ENCODE data around the gene MTFP1.
"Not testable (repeated sequence)": the region's sequence is repeated elsewhere in the genome, so short reads cannot be mapped to it uniquely, and the experiment has no call there.

Gene MTFP1

DNA sequence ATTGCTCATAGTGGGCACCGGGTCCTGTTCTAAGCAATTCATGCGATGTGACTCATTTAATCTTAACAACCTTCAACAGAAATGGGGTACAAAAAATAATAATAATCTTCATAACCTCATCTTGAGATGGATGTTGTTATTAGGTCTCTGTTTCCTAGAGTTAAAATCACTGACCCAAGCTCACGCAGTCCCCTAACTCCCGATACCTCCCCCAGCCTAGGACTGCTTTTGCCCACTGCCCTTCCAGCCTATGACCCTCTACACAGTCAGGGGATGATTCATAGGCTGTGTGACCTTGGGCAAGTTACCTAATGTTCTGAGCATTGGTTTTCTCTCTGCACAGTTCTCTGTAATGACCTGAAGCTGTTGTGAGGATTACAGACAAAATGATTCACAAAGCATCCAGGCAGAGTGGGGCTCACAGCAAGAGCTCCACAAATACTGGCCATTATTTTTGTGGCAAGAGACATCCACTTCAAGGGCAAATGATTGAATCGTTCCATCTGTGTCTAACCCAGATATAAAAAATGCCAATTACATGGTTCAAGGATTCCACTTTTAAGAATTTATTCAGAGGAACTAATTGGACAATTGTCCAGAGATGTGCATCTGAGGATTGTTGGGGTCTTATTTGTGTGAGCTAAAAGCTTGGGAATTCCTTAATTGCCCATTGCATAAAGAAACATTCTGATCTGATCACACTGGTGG lies 20.0 kb downstream of the MTFP1 start:
- ChIA-PET POLR2A (no interaction called here), CTCF (interaction anchor here (0.7 to 5.7 kb wide), 17 partner anchors 12 to 310 kb away, joined by 3 to 111 read pairs (median 5); partner anchors contain the start of gene MTFP1)
- TF ChIP-seq CTCF (IDR thresholded peaks at IDR 0.05; ENCODE audit: control extremely low read depth, extremely low read depth, low read depth, missing control alignments): no peak
- DNase-seq (ENCODE audit: extremely low spot score): no peak

DNA sequence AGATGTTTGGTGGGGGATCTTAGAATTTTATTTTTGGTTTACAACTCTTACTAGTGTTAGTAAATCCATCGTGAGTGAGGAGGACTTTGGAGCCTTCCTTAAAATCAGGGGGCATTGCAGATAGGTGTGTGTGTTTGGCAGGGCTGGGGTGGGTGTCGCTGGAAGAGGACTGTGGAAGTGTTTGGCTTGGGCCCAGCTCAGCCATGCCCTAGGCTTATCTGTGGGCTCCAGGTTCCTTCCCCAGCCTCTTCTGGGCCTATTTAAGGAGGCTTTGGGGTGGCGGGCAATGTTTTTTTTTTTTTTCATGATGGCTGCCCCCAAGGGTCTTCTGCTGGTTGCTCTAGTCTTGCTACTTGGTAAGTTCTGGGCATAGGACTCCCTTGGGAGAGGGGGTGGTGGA lies 22.1 kb downstream of the MTFP1 start:
- DNase-seq (ENCODE audit: extremely low spot score): no peak
- POLR2A ChIA-PET: no interaction called here
- no peak for TF ChIP-seq CTCF (IDR thresholded peaks at IDR 0.05; ENCODE audit: control extremely low read depth, extremely low read depth, low read depth, missing control alignments)
- CTCF ChIA-PET: no interaction called here

DNA sequence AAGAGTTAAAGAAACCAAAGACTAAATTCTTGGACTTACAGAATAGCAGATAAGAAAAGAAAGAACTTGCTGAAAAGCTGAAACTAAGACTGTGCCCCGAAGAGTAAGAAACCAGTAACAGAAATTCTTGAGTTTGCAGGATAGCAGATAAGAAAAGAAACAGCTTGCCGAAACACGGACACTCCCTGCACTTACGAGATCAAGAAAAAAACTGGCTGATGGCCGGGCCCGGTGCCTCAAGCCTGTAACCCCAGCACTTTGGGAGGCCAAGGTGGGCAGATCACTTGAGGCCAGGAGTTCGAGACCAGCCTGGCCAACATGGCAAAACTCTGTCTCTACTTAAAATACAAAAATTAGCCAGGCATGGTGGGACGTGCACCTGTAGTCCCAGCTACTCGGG lies 25.9 kb downstream of the MTFP1 start:
- DNase-seq (ENCODE audit: extremely low spot score); CTCF ChIA-PET; POLR2A ChIA-PET: not testable (repeated sequence)

DNA sequence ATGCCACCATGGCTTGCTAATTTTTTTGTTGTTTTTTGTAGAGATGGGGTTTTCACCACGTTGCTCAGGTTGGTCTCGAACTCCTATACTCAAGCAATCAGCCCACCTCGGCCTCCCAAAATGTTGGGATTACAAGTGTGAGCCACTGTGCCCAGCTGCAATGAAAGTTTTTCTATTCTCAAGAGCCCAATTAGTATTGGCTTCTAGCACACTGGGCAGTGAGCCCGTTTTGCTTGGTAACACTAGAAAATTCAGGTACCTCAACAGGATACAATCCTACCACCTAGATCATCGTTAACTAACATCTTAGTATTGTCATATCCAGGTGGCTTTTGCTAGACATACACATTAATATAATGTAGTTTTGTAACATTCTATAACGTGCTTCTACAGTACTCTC lies 27.3 kb downstream of the MTFP1 start:
- no peak for TF ChIP-seq CTCF (IDR thresholded peaks at IDR 0.05; ENCODE audit: control extremely low read depth, extremely low read depth, low read depth, missing control alignments)
- DNase-seq (ENCODE audit: extremely low spot score): no peak
- CTCF ChIA-PET: interaction anchor here (2.0 kb wide), 1 partner anchor 302 kb away, joined by 6 read pairs; no protein-coding TSS in a partner anchor
- POLR2A ChIA-PET: no interaction called here

DNA sequence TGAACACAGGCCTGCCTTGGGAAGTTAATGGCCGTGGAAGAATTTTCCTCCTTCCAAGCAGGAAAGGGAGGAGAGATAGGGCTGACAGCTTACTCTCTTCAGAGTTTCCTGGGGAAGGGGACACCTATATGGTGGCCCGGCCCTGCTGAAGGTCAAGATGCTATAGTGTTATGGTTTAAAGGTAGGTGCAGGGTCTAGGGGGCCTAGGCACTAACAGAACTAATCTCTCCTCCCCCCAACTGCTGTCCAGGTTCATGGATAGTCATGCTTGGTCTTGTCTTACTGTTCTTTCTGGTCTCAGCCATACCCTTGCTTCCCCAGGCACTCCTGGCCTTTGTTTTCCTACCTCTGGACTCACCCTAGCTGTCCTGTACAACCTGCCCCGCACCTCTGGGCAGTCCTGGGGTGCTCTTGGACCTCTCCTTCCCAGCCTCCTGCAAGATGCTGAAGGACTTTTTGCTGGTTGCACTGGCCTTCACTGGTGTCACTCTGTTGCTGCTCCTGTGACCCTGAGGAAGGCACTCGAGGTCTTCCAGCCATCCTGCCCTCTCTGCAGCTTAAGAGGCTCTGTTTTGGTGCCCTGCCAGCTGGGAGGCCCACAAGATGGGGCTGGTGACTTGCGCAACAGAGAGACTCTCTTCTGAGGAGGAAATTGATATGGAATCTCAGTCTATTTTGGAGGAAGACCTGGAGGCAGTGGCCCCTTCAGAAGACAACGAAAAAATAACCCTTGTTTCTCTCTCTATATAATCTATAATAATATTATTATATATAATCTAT lies 28.4 kb downstream of the MTFP1 start:
- ChIA-PET CTCF (interaction anchor here (2.0 kb wide), 1 partner anchor 301 kb away, joined by 6 read pairs; no protein-coding TSS in a partner anchor), POLR2A (no interaction called here)
- no peak for TF ChIP-seq CTCF (IDR thresholded peaks at IDR 0.05; ENCODE audit: control extremely low read depth, extremely low read depth, low read depth, missing control alignments)
- no peak for DNase-seq (ENCODE audit: extremely low spot score)

DNA sequence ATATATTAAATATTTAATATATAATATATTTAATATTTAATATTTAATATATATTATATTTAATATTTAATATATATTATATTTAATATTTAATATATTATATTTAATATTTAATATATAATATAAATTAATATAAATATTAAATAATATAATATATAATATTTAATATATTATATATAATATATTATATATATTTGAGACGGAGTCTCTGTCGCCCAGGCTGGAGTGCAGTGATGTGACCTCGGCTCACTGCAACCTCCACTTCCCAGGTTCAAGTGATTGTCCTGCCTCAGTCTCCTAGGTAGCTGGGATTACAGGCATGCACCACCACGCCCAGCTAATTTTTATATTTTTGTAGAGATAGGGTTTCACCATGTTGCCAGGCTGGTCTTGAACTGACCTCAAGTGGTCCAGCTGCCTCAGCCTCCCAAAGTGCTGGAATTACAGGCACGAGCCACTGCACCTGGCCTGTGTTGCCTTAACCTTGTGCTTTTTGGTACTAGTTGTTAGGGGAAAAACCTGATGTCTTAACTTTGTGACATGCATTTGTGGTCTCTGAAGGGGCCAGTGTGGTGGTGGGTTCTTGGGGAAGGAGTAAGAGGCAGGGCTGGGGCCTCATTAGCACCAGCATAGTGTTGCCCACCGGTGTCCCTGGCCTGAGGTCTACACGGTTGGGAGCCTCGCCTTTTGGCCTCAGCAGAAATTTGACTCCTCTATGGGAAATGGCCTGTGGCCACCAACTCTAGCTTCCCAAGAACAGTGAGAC lies 29.7 kb downstream of the MTFP1 start:
- TF ChIP-seq CTCF (IDR thresholded peaks at IDR 0.05; ENCODE audit: control extremely low read depth, extremely low read depth, low read depth, missing control alignments): no peak
- DNase-seq (ENCODE audit: extremely low spot score): no peak
- POLR2A ChIA-PET: no interaction called here
- CTCF ChIA-PET: interaction anchor here (6.3 kb wide), 1 partner anchor 10 kb away, joined by 44 read pairs; no protein-coding TSS in a partner anchor

All from GM10248 (cell line).